T47D (cell line): ENCODE data around the gene VN1R5.
"Not testable (repeated sequence)": the region's sequence is repeated elsewhere in the genome, so short reads cannot be mapped to it uniquely, and the experiment has no call there.

Source experiments
- DNase-seq, 2 experiments: peaks; one replicate each; pipeline versions ENCODE4 v3.0.0 to v3.0.0-alpha.2; 2011 to 2012; ENCODE audit warnings: low read depth in 1 of 2, low spot score in 1 of 2
- JUND ChIP-seq: IDR thresholded peaks from 2 replicates; pipeline ENCODE4 v1.6.1; 2012; ENCODE audit warnings: low read depth
- in situ Hi-C: cut with HindIII; loops from 2 replicates; pipeline ENCODE4 v1.10.0; 2016; ENCODE audit warnings: low sequenced_read_pairs, low pct_unique_long_range_greater_than_20kb

VN1R5 gene

DNA sequence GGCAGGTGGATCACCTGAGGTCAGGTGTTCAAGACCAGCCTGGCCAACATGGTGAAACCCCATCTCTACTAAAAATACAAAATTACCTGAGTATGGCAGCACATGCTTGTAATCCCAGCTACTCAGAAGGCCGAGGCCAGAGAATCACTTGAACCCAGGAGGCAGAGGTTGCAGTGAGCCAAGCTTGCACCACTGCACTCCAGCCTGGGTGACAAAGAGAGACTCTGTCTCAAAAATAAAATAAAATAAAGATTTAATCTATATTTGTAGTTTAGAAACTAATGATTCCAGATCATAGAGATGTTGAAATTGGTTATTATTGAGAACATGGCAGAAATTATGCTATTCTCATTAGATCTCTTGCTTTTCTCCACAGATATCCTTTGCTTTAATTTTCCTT, at the start of gene VN1R5:
Gene VN1R5, plus strand, starts transcription at position 301 of the 400 bp plus-strand sequence.
- DNase-seq, in situ Hi-C loops: not testable (repeated sequence)

GRCh38 chr1:247209396-247209795, 46.5 kb upstream of the VN1R5 start:
- no peak for DNase-seq
- no peak for TF ChIP-seq JUND
- in situ Hi-C loops = no loop called here

- TF ChIP-seq JUND = no peak
- in situ Hi-C loops = no loop called here
- DNase-seq = no peak
Measured at GRCh38 chr1:247210062-247210375, 45.9 kb upstream of the VN1R5 start.

- in situ Hi-C loops = no loop called here
- TF ChIP-seq JUND = no peak
- DNase-seq = peak; percentile 96 to 97
Measured at GRCh38 chr1:247210376-247211117, 45.3 kb upstream of the VN1R5 start.

DNA sequence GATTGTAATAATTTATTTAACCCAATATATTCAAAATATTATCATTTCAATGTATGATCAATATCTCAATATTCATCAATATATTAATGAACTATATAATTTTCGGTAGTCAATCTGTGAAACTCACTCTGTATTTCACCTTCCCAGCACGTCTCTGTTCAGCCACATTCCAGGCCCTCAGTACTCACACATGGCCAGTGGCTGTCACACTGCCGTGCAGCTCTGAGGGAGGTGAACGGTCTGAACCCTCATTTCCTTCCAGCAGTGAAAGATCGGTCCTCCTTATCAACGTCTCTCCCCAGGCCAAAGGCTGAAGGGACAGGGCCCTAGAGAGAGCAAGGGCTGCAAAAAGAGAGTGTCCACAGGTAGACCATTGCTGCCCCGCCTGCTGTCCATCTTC, 44.5 kb upstream of the VN1R5 start:
- DNase-seq = no peak
- no peak for TF ChIP-seq JUND
- in situ Hi-C loops = no loop called here

GRCh38 chr1:247212012-247212411, 43.9 kb upstream of the VN1R5 start:
- in situ Hi-C loops = no loop called here
- DNase-seq = no peak
- no peak for TF ChIP-seq JUND

DNA sequence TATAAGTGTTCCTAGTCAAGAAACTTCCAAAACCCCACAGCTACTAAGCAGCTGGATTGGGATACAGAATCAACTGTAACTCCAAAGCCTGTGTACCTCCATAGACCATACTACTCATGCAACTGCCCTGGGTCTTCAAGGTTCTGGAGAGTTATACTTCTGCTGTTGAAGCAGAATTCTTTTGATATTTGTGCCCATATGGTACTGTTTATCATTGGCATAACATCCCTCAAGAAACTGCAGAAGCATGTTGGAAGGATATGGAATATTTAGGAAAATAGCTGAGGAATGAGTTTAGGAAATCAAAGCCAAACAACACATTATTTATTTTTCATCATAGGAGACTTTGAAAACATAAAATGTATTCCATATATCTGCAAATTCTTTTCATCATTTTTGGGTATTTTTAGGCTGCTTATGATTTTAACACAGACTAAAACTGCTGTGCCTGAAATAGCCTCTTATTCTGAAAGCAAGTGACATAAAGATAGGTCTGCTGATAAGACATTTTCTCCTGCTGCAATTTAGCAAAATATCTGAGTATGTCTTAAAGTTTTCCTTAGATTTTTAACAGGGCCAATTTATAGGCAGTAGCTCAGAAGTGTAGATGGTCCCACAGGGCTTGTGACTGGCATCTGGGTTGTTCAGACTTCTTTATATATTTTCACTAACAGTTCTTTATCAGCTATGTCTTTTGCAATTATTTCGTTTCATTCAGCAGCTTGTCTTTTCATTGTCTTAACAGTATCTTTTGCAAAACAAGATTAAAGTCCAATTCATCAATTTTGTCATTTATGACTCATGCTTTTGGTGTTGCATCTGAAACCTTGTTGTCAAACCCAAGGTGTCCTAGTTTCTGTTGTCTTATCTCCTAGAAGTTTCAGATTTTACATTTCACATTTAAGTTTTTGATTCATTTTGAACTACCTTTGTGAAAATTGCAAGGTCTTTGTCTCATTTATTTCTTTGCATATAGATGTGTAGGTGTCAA, 43.0 kb upstream of the VN1R5 start:
- TF ChIP-seq JUND = no peak
- DNase-seq = no peak
- in situ Hi-C loops = no loop called here

DNA sequence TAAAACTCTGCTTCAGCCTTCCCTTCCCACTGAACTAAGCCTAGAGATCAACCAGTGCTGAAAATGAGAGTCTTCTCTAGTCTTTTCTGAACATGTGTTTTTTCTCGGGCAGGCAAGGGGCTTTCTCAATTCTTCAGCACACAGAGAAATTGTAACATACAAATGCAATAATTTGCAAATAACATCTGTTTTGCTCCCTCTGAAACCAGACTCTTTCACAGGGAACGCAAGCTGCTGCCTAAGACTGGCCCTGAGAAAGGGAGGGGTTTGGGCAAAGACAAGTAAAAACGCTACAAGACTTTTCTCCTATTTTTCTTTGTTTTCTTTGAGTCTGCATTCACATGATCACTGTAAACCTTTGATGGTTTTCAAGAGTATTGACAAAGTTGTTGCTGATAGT, 39.6 kb upstream of the VN1R5 start:
- no peak for DNase-seq
- in situ Hi-C loops = no loop called here
- no peak for TF ChIP-seq JUND

- in situ Hi-C loops = no loop called here
- no peak for DNase-seq
- no peak for TF ChIP-seq JUND
Measured at GRCh38 chr1:247218121-247218651, 37.7 kb upstream of the VN1R5 start.

GRCh38 chr1:247220280-247220679, 35.6 kb upstream of the VN1R5 start:
- DNase-seq, in situ Hi-C loops: not testable (repeated sequence)

DNA sequence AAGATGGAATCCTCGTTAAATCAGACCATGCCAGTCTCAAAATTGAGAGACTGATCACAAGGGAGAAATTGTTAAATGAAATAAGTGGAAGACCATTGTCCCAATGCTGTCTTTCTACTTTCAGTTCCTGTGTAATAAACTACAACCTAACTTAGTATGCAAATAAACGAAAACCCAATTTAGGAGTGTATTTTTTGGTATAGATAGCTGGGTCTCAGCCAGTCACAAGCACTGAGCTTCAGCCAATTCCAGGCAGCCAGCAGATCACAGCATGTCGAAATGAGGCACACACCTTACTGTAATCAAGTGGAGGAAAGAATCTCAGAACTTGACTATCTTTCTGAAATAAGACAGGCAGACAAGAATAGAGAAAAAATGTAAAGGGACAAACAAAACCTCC, 33.0 kb upstream of the VN1R5 start:
- TF ChIP-seq JUND = no peak
- in situ Hi-C loops = no loop called here
- DNase-seq = no peak

DNA sequence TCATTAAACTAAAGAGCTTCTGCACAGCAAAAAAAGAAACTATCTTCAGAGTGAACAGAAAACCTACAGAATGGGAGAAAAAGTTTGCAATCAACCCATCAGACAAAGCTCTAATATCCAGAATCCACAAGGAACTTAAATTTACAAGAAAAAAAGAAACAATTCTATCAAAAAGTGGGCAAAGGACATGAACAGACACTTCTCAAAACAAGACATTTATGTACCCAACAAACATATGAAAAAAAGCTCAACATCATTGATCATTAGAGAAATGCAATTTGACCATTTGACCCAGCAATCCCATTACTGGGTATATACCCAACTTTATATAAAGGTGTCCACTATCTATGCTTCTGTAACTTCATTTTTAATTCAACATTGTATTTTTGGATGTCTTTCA, 31.1 kb upstream of the VN1R5 start:
- no peak for TF ChIP-seq JUND
- in situ Hi-C loops = no loop called here
- DNase-seq = no peak

DNA sequence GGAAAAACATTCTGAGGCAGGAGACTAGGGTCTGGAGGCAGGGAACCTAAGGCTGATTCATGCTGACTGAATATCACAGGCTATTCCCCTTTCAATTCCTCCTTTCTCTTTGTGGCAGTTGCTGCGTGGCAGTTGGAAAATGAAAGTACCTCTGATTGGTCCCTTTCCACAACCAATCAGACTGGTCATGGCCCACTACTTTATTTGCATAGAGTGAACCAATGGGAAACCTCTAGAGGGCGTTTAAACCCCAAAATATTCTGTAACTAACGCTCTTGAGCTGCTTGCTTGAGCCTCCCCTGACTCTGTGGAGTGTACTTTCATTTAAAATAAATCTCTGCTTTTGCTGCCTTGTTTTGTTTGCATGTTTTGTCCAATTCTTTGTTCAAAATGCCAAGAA, 27.7 kb upstream of the VN1R5 start:
- in situ Hi-C loops = no loop called here
- peak in 1 of 2 experiments; percentile 37 for DNase-seq
- no peak for TF ChIP-seq JUND
